ENCODE measurements around the gene SEC22A. TPM values are rescaled to one million over a fixed set of nuclear protein-coding genes. Genes with fewer than 3 reads are reported as not detected.

Gene SEC22A
- total and polyA plus RNA-seq, 2 of the 13 experiments (the other 11 are each of a cell fraction or from before 2014, with no cell fraction given) = 14.1 to 17.3 TPM

- WGBS (ENCODE audit: low lambda C conversion rate) = 91% methylated on average over 3 of the region's 3 CpGs
- in situ Hi-C loops (cut with HindIII; ENCODE audit: extremely low pct_ligation_motif_present, low pct_unique_long_range_greater_than_20kb) (no loop called here), intact Hi-C loops (cut with micrococcal nuclease; ENCODE audit: unreplicated experiment) (no loop called here)
- no peak overlapping the region for H3K27ac ChIP-seq (ENCODE audit: extremely low read length, insufficient read depth, low read length)
- peaks cover 2% of the 10 kb centered on the region; the same call in 1 of the 2 replicates for H4K20me1 ChIP-seq (ENCODE audit: insufficient read depth, low read length)
- no peak overlapping the region for H3K9ac ChIP-seq (ENCODE audit: insufficient read depth, low read depth, low read length)
- DNase-seq (ENCODE audit: low spot score) = no peak
- TF ChIP-seq SP1 (IDR thresholded peaks at IDR 0.05) (no peak), SP1 (CRISPR knock-in tag; IDR thresholded peaks at IDR 0.05) (no peak), SPEN (CRISPR knock-in tag; IDR thresholded peaks at IDR 0.05; ENCODE audit: low read depth) (no peak), NR1H2 (CRISPR knock-in tag; IDR thresholded peaks at IDR 0.05; ENCODE audit: borderline replicate concordance, low read depth) (no peak), ZNF337 (CRISPR knock-in tag; IDR thresholded peaks at IDR 0.05; ENCODE audit: borderline replicate concordance, low read depth) (no peak), SNAI1 (CRISPR knock-in tag; IDR thresholded peaks at IDR 0.05; ENCODE audit: borderline replicate concordance) (no peak), HIVEP1 (CRISPR knock-in tag; IDR thresholded peaks at IDR 0.05) (no peak), HES4 (CRISPR knock-in tag; IDR thresholded peaks at IDR 0.05; ENCODE audit: borderline replicate concordance) (no peak), DMTF1 (CRISPR knock-in tag; IDR thresholded peaks at IDR 0.05) (no peak), RARA (CRISPR knock-in tag; IDR thresholded peaks at IDR 0.05) (no peak), HINFP (CRISPR knock-in tag; IDR thresholded peaks at IDR 0.05; ENCODE audit: low read depth) (no peak), ZNF292 (CRISPR knock-in tag; IDR thresholded peaks at IDR 0.05; ENCODE audit: borderline replicate concordance, low read depth) (no peak), ELF4 (CRISPR knock-in tag; IDR thresholded peaks at IDR 0.05; ENCODE audit: borderline replicate concordance) (no peak), TGIF2 (CRISPR knock-in tag; IDR thresholded peaks at IDR 0.05) (no peak), RAD21 (CRISPR knock-in tag; IDR thresholded peaks at IDR 0.05) (no peak), ZNF891 (CRISPR knock-in tag; IDR thresholded peaks at IDR 0.05) (no peak), ATF7-NPFF (CRISPR knock-in tag; IDR thresholded peaks at IDR 0.05; ENCODE audit: low read depth) (no peak), ZNF33A (CRISPR knock-in tag; IDR thresholded peaks at IDR 0.05; ENCODE audit: borderline replicate concordance) (no peak), ZNF207 (IDR thresholded peaks at IDR 0.05; ENCODE audit: borderline replicate concordance) (no peak), ZNF879 (CRISPR knock-in tag; IDR thresholded peaks at IDR 0.05) (no peak), ZNF703 (CRISPR knock-in tag; IDR thresholded peaks at IDR 0.05; ENCODE audit: borderline replicate concordance) (no peak)
- H3K79me2 ChIP-seq (ENCODE audit: insufficient read depth, low read length) = no peaks in the 10 kb centered on the region
- ATAC-seq = no peak
- peaks cover 16% of the 10 kb centered on the region for H3K4me1 ChIP-seq (ENCODE audit: insufficient read depth, low read length)
- ChIA-PET POLR2A (no interaction called here), CTCF (ENCODE audit: low intra/inter-chr PET ratio, low total read pairs) (no interaction called here)
- no peak for FAIRE-seq
- BruUV-seq (replicated peaks) = no TSS peak
- H2AFZ ChIP-seq (ENCODE audit: low read length) = no peak overlapping the region
- peaks cover 34 to 78% of the 10 kb centered on the region in 2 experiments for H3K36me3 ChIP-seq (replicated peaks in 1 of 2; ENCODE audit: control insufficient read depth in 1 of 2, insufficient read depth in 2 of 2, low read length in 2 of 2)
- no peaks in the 10 kb centered on the region for H3K27me3 ChIP-seq (ENCODE audit: control insufficient read depth in 1 of 2, insufficient read depth in 2 of 2, low read length in 2 of 2)
- H3K4me2 ChIP-seq (ENCODE audit: low read depth, low read length) = no peak overlapping the region
- H3K9me3 ChIP-seq (ENCODE audit: low read length) = no peaks in the 10 kb centered on the region
- no peak overlapping the region for H3K4me3 ChIP-seq (replicated peaks in 1 of 3; ENCODE audit: insufficient read depth in 1 of 3, low read depth in 2 of 3, low read length in 3 of 3)
These were observed 49.1 kb upstream of the SEC22A start for GRCh38 chr3:123152687-123153086.
